ENCODE measurements around the gene MRTFA.

MRTFA gene

DNA sequence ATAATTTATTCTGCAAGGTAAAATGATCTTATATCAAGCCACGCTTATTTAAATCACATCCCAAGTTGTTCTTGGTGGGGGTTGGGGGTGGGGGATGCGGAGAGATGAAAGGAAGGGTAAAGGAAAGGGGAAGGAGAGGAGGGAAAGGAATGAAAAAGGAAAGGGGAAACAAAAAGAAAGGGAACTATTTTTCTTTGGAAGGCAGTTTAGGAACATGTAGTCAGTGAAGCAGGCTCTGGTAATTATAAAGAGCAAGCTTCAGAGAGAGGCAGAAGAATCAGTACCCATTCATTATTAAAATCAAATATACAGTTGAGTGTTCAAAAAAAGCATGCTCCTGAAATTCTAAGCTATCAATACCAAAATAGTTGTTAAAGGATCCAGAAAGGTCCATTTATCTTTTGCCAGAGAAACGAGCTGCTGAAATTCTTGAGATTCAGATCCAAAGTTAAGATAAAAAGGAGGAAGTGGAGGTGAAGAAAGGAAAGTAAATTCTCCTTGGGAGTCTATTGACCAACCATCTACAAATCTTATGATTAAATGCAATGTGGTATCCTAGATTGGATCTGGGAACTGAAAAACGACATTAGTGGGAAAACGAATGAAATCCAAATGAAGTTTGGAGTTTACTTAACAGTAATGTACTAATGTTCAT lies 158.7 kb downstream of the MRTFA start:
- H2BK15ac ChIP-seq (ENCODE audit: low read length), result no peak overlapping the region
- H3K4ac ChIP-seq (ENCODE audit: low read length), result no peak overlapping the region
- H3K9me3 ChIP-seq (replicated peaks in 1 of 2; ENCODE audit: control insufficient read depth in 2 of 2, insufficient read depth in 1 of 2, low read depth in 1 of 2, low read length in 2 of 2), result peaks cover 0 to 2% of the 10 kb centered on the region in 2 donors
- no peak overlapping the region for H4K8ac ChIP-seq (ENCODE audit: low read depth, low read length)
- H3K27ac ChIP-seq (replicated peaks; ENCODE audit: low read length), result no peak overlapping the region
- no peaks in the 10 kb centered on the region for H3K27me3 ChIP-seq (ENCODE audit: control insufficient read depth in 3 of 3, insufficient read depth in 3 of 3, low read depth in 1 of 3, low read length in 3 of 3)
- H2BK12ac ChIP-seq (ENCODE audit: low read length), result no peak overlapping the region
- H3K9ac ChIP-seq (ENCODE audit: low read depth, low read length, poor library complexity), result no peak overlapping the region
- H2BK5ac ChIP-seq (ENCODE audit: low read length), result no peak overlapping the region
- H4K91ac ChIP-seq (ENCODE audit: low read depth, low read length, poor library complexity), result no peak overlapping the region
- H3K79me1 ChIP-seq (ENCODE audit: low read depth, low read length), result no peaks in the 10 kb centered on the region
- no peak overlapping the region for H2BK120ac ChIP-seq (ENCODE audit: low read depth, low read length)
- no peak for DNase-seq (ENCODE audit: low spot score)
- H3K4me1 ChIP-seq (ENCODE audit: control insufficient read depth in 2 of 2, insufficient read depth in 1 of 2, low read depth in 1 of 2, low read length in 2 of 2), result peaks cover 0 to 4% of the 10 kb centered on the region in 2 donors
- H3K36me3 ChIP-seq (replicated peaks in 1 of 2; ENCODE audit: control insufficient read depth in 2 of 2, insufficient read depth in 2 of 2, low read length in 2 of 2), result no peaks in the 10 kb centered on the region
- H3K14ac ChIP-seq (ENCODE audit: low read length), result no peak overlapping the region
- no peak overlapping the region for H3K4me3 ChIP-seq (ENCODE audit: low read length in 2 of 2)
- 100% methylated on average over 1 of the region's 5 CpGs; no CpG with 5 or more reads in 1 of the 2 donors for WGBS, 2 donors (ENCODE audit: extremely low coverage in 2 of 2, insufficient read length in 2 of 2, insufficient replicate concordance in 1 of 2)
- H2AK5ac ChIP-seq (ENCODE audit: low read depth, low read length), result no peak overlapping the region
- H3K18ac ChIP-seq (ENCODE audit: low read length), result no peak overlapping the region
- no peak overlapping the region for H3K23ac ChIP-seq (ENCODE audit: low read depth, low read length, poor library complexity)
- no peak overlapping the region for H2AFZ ChIP-seq (ENCODE audit: low read length)
- no peak overlapping the region for H3K4me2 ChIP-seq (ENCODE audit: insufficient read depth, low read length, poor library complexity, severe bottlenecking)

DNA sequence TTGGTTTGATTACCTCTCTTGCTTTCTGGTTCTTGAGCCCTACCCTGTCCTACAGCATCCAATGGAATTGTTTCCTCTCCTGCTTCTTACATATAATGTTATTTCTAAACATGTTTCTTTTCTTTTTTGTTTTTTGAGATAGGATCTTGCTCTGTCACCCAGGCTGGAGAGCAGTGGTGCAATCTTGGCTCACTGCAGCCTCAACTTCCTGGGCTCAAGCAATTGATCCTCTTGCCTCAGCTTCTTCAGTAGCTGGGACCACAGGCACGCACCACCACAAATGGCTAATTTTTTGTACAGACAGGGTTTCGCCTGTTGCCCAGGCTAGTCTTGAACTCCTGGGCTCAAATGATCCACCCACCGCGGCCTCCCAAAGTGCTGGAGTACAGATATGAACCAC lies 160.2 kb downstream of the MRTFA start:
- no peaks in the 10 kb centered on the region for H3K27me3 ChIP-seq (ENCODE audit: control insufficient read depth in 3 of 3, insufficient read depth in 3 of 3, low read depth in 1 of 3, low read length in 3 of 3)
- H3K4ac ChIP-seq (ENCODE audit: low read length), result no peak overlapping the region
- H2BK12ac ChIP-seq (ENCODE audit: low read length), result no peak overlapping the region
- H3K4me2 ChIP-seq (ENCODE audit: insufficient read depth, low read length, poor library complexity, severe bottlenecking), result no peak overlapping the region
- no peak overlapping the region for H3K9ac ChIP-seq (ENCODE audit: low read depth, low read length, poor library complexity)
- no peaks in the 10 kb centered on the region for H3K9me3 ChIP-seq (replicated peaks in 1 of 2; ENCODE audit: control insufficient read depth in 2 of 2, insufficient read depth in 1 of 2, low read depth in 1 of 2, low read length in 2 of 2)
- no peak overlapping the region for H2AFZ ChIP-seq (ENCODE audit: low read length)
- H3K4me3 ChIP-seq (ENCODE audit: low read length in 2 of 2), result no peak overlapping the region
- no peak overlapping the region for H2AK5ac ChIP-seq (ENCODE audit: low read depth, low read length)
- no peaks in the 10 kb centered on the region for H3K79me1 ChIP-seq (ENCODE audit: low read depth, low read length)
- no peak overlapping the region for H3K14ac ChIP-seq (ENCODE audit: low read length)
- no peak overlapping the region for H2BK15ac ChIP-seq (ENCODE audit: low read length)
- H2BK5ac ChIP-seq (ENCODE audit: low read length), result no peak overlapping the region
- DNase-seq (ENCODE audit: low spot score), result no peak
- no peak overlapping the region for H3K18ac ChIP-seq (ENCODE audit: low read length)
- no peak overlapping the region for H2BK120ac ChIP-seq (ENCODE audit: low read depth, low read length)
- no peaks in the 10 kb centered on the region for H3K36me3 ChIP-seq (replicated peaks in 1 of 2; ENCODE audit: control insufficient read depth in 2 of 2, insufficient read depth in 2 of 2, low read length in 2 of 2)
- no CpG with 5 or more reads among the region's 4 CpGs for WGBS, 2 donors (ENCODE audit: extremely low coverage in 2 of 2, insufficient read length in 2 of 2, insufficient replicate concordance in 1 of 2)
- peaks cover 0 to 4% of the 10 kb centered on the region in 2 donors for H3K4me1 ChIP-seq (ENCODE audit: control insufficient read depth in 2 of 2, insufficient read depth in 1 of 2, low read depth in 1 of 2, low read length in 2 of 2)
- H4K91ac ChIP-seq (ENCODE audit: low read depth, low read length, poor library complexity), result no peak overlapping the region
- no peak overlapping the region for H4K8ac ChIP-seq (ENCODE audit: low read depth, low read length)
- no peak overlapping the region for H3K27ac ChIP-seq (replicated peaks; ENCODE audit: low read length)
- no peak overlapping the region for H3K23ac ChIP-seq (ENCODE audit: low read depth, low read length, poor library complexity)

DNA sequence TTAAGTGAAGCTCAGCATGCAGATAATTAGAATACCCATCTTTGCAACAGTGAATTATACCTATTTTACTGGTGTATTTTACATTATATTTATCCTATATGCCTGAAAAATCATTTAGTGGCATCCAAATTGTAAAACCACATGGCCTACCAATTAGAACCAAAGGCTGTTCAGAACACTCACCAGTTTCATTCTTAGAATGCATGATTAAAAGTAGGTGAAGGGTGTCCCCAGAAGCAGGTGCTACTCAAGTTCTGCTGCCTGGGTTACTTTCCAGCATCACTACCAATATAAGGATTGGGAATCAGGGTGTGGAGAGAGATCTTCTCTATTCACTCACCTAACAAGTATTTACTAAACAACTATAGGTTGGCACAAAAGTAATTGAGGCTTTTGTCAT lies 162.8 kb downstream of the MRTFA start:
- Histone ChIP-seq H2BK12ac (ENCODE audit: low read length) (no peak overlapping the region), H3K4ac (ENCODE audit: low read length) (no peak overlapping the region), H3K9ac (ENCODE audit: low read depth, low read length, poor library complexity) (no peak overlapping the region), H2BK5ac (ENCODE audit: low read length) (no peak overlapping the region), H3K18ac (ENCODE audit: low read length) (no peak overlapping the region), H3K36me3 (replicated peaks in 1 of 2; ENCODE audit: control insufficient read depth in 2 of 2, insufficient read depth in 2 of 2, low read length in 2 of 2) (no peaks in the 10 kb centered on the region), H3K23ac (ENCODE audit: low read depth, low read length, poor library complexity) (no peak overlapping the region), H3K79me1 (ENCODE audit: low read depth, low read length) (no peaks in the 10 kb centered on the region), H4K8ac (ENCODE audit: low read depth, low read length) (no peak overlapping the region), H2BK120ac (ENCODE audit: low read depth, low read length) (no peak overlapping the region), H4K91ac (ENCODE audit: low read depth, low read length, poor library complexity) (no peak overlapping the region), H3K9me3 (replicated peaks in 1 of 2; ENCODE audit: control insufficient read depth in 2 of 2, insufficient read depth in 1 of 2, low read depth in 1 of 2, low read length in 2 of 2) (no peaks in the 10 kb centered on the region), H2AFZ (ENCODE audit: low read length) (no peak overlapping the region), H3K27me3 (ENCODE audit: control insufficient read depth in 3 of 3, insufficient read depth in 3 of 3, low read depth in 1 of 3, low read length in 3 of 3) (no peaks in the 10 kb centered on the region), H2AK5ac (ENCODE audit: low read depth, low read length) (no peak overlapping the region), H2BK15ac (ENCODE audit: low read length) (no peak overlapping the region), H3K4me2 (ENCODE audit: insufficient read depth, low read length, poor library complexity, severe bottlenecking) (no peak overlapping the region), H3K14ac (ENCODE audit: low read length) (no peak overlapping the region), H3K4me1 (ENCODE audit: control insufficient read depth in 2 of 2, insufficient read depth in 1 of 2, low read depth in 1 of 2, low read length in 2 of 2) (peaks cover 0 to 1% of the 10 kb centered on the region in 2 donors), H3K27ac (replicated peaks; ENCODE audit: low read length) (no peak overlapping the region), H3K4me3 (ENCODE audit: low read length in 2 of 2) (no peak overlapping the region)
- DNase-seq (ENCODE audit: low spot score), result no peak

DNA sequence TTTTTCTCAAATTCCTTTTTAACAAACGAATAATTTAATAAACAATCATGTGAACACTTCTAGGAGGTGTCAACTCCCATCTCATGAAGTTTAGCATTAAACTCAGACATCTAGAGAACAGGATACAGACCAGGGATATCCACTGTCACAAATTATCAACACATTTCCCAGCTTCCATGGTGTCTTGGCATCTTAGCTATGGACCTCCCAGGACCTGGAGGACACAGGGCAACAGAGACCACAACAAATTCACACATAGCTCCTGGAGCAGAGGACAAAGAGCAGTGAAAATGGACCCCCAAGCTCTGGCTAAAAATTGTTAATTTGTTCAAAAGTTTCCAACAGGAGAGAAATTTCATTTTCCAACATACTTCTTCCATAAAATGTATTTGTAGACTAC lies 163.9 kb downstream of the MRTFA start:
- H3K4me1 ChIP-seq (ENCODE audit: control insufficient read depth in 2 of 2, insufficient read depth in 1 of 2, low read depth in 1 of 2, low read length in 2 of 2), result no peaks in the 10 kb centered on the region
- H2BK12ac ChIP-seq (ENCODE audit: low read length), result no peak overlapping the region
- no peak overlapping the region for H2BK120ac ChIP-seq (ENCODE audit: low read depth, low read length)
- no peak overlapping the region for H3K23ac ChIP-seq (ENCODE audit: low read depth, low read length, poor library complexity)
- no peaks in the 10 kb centered on the region for H3K9me3 ChIP-seq (replicated peaks in 1 of 2; ENCODE audit: control insufficient read depth in 2 of 2, insufficient read depth in 1 of 2, low read depth in 1 of 2, low read length in 2 of 2)
- H3K79me1 ChIP-seq (ENCODE audit: low read depth, low read length), result no peaks in the 10 kb centered on the region
- no peak overlapping the region for H2BK5ac ChIP-seq (ENCODE audit: low read length)
- H3K4me2 ChIP-seq (ENCODE audit: insufficient read depth, low read length, poor library complexity, severe bottlenecking), result no peak overlapping the region
- H3K9ac ChIP-seq (ENCODE audit: low read depth, low read length, poor library complexity), result no peak overlapping the region
- H2AFZ ChIP-seq (ENCODE audit: low read length), result no peak overlapping the region
- H4K8ac ChIP-seq (ENCODE audit: low read depth, low read length), result no peak overlapping the region
- H2AK5ac ChIP-seq (ENCODE audit: low read depth, low read length), result no peak overlapping the region
- H3K14ac ChIP-seq (ENCODE audit: low read length), result no peak overlapping the region
- H3K4ac ChIP-seq (ENCODE audit: low read length), result no peak overlapping the region
- no peak overlapping the region for H3K4me3 ChIP-seq (ENCODE audit: low read length in 2 of 2)
- H4K91ac ChIP-seq (ENCODE audit: low read depth, low read length, poor library complexity), result no peak overlapping the region
- DNase-seq (ENCODE audit: low spot score), result no peak
- no peak overlapping the region for H2BK15ac ChIP-seq (ENCODE audit: low read length)
- no peak overlapping the region for H3K18ac ChIP-seq (ENCODE audit: low read length)
- H3K27me3 ChIP-seq (ENCODE audit: control insufficient read depth in 3 of 3, insufficient read depth in 3 of 3, low read depth in 1 of 3, low read length in 3 of 3), result no peaks in the 10 kb centered on the region
- no peak overlapping the region for H3K27ac ChIP-seq (replicated peaks; ENCODE audit: low read length)
- 100% methylated on average over 1 of the region's 1 CpG; no CpG with 5 or more reads in 1 of the 2 donors for WGBS, 2 donors (ENCODE audit: extremely low coverage in 2 of 2, insufficient read length in 2 of 2, insufficient replicate concordance in 1 of 2)
- H3K36me3 ChIP-seq (replicated peaks in 1 of 2; ENCODE audit: control insufficient read depth in 2 of 2, insufficient read depth in 2 of 2, low read length in 2 of 2), result no peaks in the 10 kb centered on the region
